GM21528 (cell line): ENCODE results near the gene FGFR3.

ENCODE experiments used
- ATAC-seq: cut with Tn5 transposase; IDR thresholded peaks from one replicate; pipeline ENCODE4 v1.9.1; 2021; ENCODE audit warnings: mild to moderate bottlenecking, moderate library complexity; ENCODE audit not compliant: unreplicated experiment, low FRiP score

FGFR3 gene

DNA sequence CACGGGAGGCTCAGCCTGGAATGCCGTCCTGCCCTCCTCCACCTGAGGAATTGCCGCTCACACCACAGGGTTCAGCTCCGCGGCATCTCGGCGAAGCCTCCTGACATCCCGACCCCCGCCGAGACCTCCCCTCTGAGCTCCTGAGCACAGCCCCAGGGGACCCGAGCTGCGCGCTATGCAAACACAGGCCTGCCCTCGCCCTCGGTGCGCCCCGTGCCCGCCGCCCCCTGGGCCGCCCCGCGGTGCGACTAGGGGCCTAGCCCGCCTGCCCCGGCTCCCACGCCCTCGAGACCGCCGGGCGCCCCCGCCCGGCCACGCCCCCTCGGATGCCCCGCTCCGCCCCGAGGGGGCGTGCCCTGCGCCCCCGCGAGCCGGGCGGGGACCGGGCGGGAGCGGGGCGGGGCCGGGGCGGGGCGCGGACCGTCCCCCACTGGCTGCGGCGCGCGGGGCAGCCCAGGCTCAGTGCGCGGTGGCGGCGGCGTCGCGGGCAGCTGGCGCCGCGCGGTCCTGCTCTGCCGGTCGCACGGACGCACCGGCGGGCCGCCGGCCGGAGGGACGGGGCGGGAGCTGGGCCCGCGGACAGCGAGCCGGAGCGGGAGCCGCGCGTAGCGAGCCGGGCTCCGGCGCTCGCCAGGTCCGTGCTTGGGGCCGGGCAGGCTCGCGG, at the start of gene FGFR3:
Gene FGFR3 (plus strand): TSS at position 462 of the 664 bp plus-strand sequence. CDS start 642 bp downstream, outside the sequence.
- ATAC-seq: no peak

GRCh38 chr4:1743551-1743950, 49.5 kb upstream of the FGFR3 start:
- no peak for ATAC-seq

- ATAC-seq: no peak
These were observed 49.1 kb upstream of the FGFR3 start for GRCh38 chr4:1743975-1744374.

GRCh38 chr4:1744552-1744951, 48.5 kb upstream of the FGFR3 start:
- no peak for ATAC-seq

GRCh38 chr4:1745165-1745564, 47.9 kb upstream of the FGFR3 start:
- no peak for ATAC-seq

GRCh38 chr4:1745697-1746096, 47.4 kb upstream of the FGFR3 start:
- ATAC-seq: no peak

DNA sequence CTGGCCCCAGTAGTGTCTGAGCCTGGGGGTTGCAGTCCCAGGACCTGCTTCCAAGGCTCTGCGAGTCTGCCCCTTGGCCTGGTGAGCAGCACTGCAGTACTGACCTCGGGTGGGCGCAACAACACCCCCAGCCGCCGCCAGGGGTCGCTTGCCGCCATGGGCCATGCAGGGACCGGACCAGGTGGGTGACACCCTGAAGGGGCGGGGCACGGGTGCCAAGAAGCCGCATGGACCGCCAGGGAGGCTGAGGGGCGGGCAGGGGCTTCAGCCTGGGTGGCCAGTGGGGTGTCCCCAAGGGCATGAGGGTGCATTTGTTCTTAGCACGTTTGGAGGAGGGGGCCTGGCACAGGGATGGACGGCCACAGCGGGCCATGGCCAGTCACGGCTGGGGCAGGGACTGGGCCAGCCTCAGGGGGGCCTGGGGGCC, 46.8 kb upstream of the FGFR3 start:
- ATAC-seq: no peak

DNA sequence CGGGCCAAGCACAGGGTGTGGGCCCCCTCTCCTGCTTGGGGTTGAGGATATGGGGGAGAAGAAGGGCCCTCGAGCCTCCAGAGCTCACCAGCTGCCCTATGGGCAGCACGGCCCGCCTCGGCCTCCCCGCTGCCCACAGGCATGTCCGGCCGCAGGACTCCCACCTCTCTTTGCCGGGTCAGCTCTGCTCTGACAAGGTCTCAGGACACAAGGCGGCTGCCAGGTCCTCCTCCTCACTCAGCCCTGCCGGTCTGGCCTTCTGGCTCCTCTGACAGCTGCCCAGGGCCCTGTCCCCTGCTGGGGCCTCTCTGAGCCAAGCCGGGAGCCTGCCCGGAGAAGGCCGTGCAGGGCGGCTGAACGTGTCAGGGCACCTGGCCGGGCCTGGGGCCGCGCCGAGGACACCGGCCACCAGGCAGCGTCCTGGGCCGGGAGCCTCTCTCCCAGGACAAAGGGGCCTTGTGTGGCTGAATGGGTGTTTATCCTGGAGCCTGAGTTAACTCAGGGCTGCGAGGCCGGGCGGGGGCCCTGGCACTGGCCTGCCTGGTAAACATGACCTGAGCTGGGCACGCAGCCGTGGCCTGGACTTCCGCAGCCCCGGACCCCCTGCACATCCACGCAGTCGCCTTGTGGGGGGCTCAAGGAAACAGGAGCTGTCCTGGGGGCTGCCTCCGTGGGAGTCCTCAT, 46.0 kb upstream of the FGFR3 start:
- ATAC-seq: no peak

- ATAC-seq: no peak
These were observed 45.5 kb upstream of the FGFR3 start for GRCh38 chr4:1747603-1747967.

DNA sequence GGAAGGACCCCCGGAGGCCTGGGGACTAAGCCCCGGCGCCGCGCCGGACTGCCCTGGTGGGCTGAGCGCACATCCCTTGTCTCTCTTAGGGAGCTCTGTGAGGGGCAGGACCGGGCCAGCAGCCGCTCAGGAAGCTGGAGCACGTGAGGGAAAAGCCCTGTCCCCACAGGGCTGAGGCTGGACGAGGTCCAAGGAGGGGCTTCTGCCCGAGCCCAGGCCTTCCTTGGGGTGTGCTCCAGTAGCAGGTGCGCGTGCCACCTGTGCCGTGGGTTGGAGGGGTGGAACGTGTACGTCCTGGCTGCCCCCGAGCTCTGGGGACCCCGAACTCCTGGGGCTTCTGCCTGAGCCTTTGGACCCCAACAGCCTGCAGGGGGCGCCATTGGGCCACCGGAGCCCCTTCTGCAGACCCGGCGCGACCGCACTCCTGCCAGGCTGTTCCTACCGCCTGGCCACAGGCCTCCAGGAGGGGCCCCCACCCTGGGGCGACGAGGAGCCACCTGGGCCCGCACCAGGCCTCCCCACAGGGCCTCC, 44.6 kb upstream of the FGFR3 start:
- ATAC-seq: no peak

DNA sequence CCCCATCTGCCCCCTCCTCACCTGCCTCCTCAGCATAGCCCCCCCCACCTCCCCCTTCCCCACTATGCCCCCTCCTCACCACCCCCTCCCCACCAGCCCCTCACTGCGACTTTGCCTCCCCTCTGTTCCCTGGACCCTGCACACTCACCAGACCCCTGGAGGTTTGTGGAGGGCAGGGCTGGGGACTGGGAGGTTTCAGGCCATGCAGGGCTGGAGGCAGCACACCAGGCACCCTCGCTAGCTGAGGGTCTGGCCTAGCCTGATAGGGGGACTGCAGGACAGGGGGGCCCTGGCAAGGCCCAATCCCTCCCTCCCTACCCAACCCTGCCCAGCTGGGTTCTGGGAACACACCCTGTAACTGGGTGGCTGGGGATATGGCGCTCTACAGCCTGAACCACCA, 43.7 kb upstream of the FGFR3 start:
- no peak for ATAC-seq

DNA sequence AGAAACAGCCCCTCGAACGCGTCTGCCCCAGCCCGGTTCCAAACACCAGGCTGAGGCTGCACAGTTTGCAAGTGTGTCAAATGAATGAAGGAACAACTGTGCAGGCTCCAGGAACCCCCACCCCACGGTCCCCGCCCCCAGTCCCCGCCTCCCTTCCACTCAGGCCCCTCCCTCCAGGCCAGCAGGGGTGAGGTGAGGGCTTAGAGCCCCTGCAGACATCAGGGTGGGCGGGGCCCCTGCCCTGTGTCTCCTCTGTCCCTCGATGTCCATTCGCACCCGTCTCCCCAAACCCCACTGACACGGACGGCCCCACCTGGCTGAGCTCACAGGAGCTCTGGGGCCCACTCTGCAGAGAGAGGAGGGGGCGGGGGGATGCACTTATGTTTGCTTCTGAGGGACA, 43.3 kb upstream of the FGFR3 start:
- no peak for ATAC-seq

DNA sequence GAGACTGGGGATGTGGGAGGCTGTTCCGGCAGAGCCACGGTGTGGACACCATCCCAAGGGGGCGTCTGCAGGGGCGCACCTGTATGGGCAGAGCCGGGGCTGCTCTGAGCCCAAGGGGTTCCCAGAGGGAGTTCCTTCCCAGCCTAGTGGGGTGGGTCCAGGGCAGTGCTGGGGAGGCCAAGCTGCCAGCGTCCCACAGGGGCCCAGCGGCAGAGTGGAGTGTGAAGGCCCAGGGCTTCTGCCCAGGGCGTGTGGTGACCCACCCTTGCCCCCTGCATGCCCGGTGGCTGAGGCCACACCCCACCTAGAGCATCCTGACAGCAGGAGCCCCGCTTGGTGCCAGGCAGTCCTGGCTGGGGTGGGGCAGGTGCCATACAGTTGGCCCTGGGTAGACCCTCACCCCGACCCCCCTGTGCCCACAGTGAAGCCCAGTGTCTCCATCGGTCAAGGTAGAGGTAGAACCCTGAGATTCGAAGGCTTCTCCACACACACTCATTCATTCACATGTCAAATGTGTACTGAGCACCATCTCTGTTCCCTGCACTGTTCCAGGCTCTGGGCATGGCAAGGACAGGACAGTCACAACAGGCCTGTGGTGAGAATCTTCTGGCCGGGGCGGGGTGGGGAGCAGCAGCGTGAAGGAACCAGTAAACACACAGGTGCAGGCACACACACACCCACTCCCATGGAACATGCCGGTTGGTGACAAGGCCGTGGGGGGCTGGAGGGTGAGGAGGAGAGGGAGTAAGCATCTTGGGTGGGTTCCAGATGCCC, 42.5 kb upstream of the FGFR3 start:
- ATAC-seq: no peak

DNA sequence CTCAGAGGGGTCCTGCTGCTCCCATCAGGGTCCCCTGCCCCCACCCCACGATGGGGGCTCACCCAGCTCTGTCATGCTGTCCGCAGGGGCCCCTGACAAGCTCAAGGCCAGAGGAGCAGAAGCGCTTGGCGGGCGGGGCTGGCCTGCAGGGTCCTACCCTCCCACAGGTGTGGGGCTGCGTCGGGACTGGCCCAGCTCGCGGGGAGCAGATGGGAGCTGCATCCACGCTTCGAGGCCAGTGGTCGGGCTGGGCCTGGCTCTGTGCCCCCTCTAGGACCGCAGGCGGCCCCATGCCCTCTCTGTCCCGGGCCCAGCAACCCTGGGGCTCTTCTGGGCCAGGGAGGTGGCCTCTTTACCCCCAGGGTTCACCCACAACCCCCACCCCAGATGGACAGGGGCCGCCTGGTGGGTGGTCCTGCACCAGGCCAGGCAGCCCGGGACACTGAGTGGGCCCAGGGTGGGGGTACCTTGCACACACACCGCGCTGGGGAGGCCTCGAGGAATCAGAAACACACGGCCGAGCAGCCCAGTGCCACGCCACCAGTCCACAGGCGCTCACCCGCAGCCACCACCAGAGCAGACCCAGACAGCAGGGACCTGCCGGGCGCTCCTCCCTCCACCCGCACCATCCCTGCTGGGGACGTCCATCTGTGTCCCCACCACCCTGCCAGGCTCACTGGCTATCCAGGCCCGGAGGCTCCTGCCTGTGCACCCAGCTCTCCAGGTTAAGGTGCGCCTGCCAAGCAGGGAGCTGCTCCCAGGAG, 41.8 kb upstream of the FGFR3 start:
- no peak for ATAC-seq

- no peak for ATAC-seq
These were observed 41.2 kb upstream of the FGFR3 start for GRCh38 chr4:1751919-1752283.

- ATAC-seq: no peak
These were observed 40.6 kb upstream of the FGFR3 start for GRCh38 chr4:1752284-1753041.

DNA sequence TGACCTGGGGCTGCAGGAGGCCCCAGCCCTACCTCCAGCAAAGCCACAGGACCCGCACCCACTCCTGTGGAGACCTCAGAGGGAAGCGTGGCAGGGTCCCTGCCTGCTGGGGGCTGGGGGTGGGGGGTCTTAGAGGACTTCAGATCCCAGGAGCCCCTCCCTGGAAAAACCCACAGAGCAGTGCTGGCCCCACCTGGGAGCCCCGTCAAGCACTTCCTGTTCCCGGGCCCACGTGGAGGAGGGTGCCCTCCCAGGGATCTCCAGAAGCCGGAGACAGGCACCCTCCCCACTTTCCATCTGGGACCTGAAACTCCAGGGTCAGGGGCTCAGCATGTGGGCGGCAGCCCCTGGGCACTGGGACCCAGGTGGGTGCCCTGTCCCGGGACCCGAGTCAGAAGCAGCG, 39.8 kb upstream of the FGFR3 start:
- no peak for ATAC-seq

DNA sequence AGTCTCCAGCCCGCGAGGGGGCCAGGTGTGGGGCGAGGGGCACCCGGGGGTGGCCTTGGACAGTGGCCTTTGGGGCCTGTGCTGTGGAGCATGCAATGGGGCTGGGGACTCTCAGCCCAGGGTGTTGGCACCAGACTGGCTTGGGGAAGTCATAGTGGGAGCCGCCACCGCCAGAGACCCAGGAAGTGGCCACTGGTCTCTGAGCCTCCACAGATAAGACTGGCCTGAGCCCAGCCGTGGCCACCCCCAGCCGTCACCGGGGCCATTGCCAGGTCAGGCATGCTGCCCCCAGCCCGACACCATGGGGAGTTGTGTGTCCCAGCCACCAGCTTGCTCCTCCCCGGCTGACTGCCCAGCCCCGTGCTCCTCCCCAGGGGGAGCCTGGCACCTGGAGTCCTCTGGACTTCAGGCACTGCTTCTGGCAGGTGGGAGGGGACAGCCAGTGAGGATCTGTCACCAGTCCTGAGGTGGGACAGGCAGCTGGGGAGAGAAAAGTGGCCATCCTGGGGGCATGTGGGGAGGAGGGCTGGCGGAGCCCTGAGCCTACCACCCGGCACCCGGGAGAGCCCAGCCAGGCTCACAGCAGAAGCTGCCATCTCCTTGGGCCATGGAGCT, 39.3 kb upstream of the FGFR3 start:
- ATAC-seq: no peak

GRCh38 chr4:1754336-1754735, 38.8 kb upstream of the FGFR3 start:
- no peak for ATAC-seq

DNA sequence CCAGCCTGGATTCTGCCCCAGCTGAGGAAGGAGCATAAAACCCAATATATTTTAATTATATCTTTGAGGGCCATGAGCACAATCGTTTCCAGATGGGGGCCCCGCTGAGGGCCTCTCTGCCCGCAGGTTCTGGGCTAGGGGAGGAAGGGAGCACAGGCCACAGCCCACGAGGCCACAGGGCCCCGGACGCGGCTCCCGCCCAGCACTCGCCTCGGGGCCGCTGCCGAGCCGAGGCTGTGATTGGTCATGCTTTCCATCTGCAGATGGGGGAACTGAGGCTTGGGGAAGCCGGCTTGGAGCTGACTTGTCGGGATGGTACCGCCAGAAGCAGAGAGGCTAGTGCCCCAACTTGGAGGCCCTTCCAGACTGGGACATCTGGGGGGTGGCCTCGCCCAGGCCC, 37.8 kb upstream of the FGFR3 start:
- no peak for ATAC-seq
